Glutamatergic neuron (in vitro differentiated cells): ENCODE measurements around the gene TBC1D14. TPM values are rescaled to one million over a fixed set of nuclear protein-coding genes. Genes with fewer than 3 reads are reported as not detected.

ENCODE experiments used
- DNase-seq: peaks from one replicate; pipeline ENCODE4 v3.0.0; 2022
- H3K27ac Mint-ChIP-seq: one replicate; pipeline ENCODE4 v1.8.0; 2020; ENCODE audit warnings: mild to moderate bottlenecking, mixed read lengths, inconsistent platforms; ENCODE audit not compliant: unreplicated experiment
- H3K27me3 Mint-ChIP-seq: one replicate; pipeline ENCODE4 v1.8.0; 2020; ENCODE audit warnings: mild to moderate bottlenecking, moderate library complexity, mixed read lengths, inconsistent platforms; ENCODE audit not compliant: unreplicated experiment
- H3K36me3 Mint-ChIP-seq: one replicate; pipeline ENCODE4 v1.8.0; 2020; ENCODE audit warnings: mild to moderate bottlenecking, mixed read lengths, inconsistent platforms; ENCODE audit not compliant: unreplicated experiment
- H3K4me1 Mint-ChIP-seq: one replicate; pipeline ENCODE4 v1.8.0; 2020; ENCODE audit warnings: mild to moderate bottlenecking, low read depth, mixed read lengths, inconsistent platforms; ENCODE audit not compliant: unreplicated experiment
- H3K4me3 Mint-ChIP-seq: one replicate; pipeline ENCODE4 v1.8.0; 2020; ENCODE audit warnings: mild to moderate bottlenecking, mixed read lengths, inconsistent platforms; ENCODE audit not compliant: unreplicated experiment
- H3K9me3 Mint-ChIP-seq: one replicate; pipeline ENCODE4 v1.8.0; 2020; ENCODE audit warnings: mild to moderate bottlenecking, moderate library complexity, mixed read lengths, inconsistent platforms; ENCODE audit not compliant: unreplicated experiment
- total RNA-seq: library from RNA; stranded (reverse); fragmentation: NEBNext Ultra II Directional; extraction: Animal tissue kit (Norgen Biotek cat#: 25700); gene quantifications from one replicate; pipeline ENCODE4 v1.2.1, GENCODE V29; 2021; ENCODE audit not compliant: unreplicated experiment
- TF ChIP-seq, protein P1 (sequence below): fragments of 200-600 bp; sonication (generic); IDR thresholded peaks from one replicate; pipeline ENCODE4 v1.5.0; 2021; ENCODE audit not compliant: partially characterized antibody, unreplicated experiment

The TBC1D14 gene
- total RNA-seq, 1 donor from 2014 or later, result 82.2 TPM

GRCh38 chr4:6940744-6941137 lies 31.1 kb downstream of the TBC1D14 start:
- H3K4me3 Mint-ChIP-seq, result peak overlapping the region; percentile 44
- TF ChIP-seq, protein P1, sequence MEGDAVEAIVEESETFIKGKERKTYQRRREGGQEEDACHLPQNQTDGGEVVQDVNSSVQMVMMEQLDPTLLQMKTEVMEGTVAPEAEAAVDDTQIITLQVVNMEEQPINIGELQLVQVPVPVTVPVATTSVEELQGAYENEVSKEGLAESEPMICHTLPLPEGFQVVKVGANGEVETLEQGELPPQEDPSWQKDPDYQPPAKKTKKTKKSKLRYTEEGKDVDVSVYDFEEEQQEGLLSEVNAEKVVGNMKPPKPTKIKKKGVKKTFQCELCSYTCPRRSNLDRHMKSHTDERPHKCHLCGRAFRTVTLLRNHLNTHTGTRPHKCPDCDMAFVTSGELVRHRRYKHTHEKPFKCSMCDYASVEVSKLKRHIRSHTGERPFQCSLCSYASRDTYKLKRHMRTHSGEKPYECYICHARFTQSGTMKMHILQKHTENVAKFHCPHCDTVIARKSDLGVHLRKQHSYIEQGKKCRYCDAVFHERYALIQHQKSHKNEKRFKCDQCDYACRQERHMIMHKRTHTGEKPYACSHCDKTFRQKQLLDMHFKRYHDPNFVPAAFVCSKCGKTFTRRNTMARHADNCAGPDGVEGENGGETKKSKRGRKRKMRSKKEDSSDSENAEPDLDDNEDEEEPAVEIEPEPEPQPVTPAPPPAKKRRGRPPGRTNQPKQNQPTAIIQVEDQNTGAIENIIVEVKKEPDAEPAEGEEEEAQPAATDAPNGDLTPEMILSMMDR, result no peak
- no peak for DNase-seq
- H3K36me3 Mint-ChIP-seq, result no peaks in the 10 kb centered on the region
- peak overlapping the region; percentile 65 for H3K27ac Mint-ChIP-seq
- peaks cover 15% of the 10 kb centered on the region for H3K27me3 Mint-ChIP-seq
- peaks cover 67% of the 10 kb centered on the region for H3K4me1 Mint-ChIP-seq
- peaks cover 19% of the 10 kb centered on the region for H3K9me3 Mint-ChIP-seq

- H3K9me3 Mint-ChIP-seq, result peaks cover 19% of the 10 kb centered on the region
- TF ChIP-seq, protein P1, result no peak
- peak overlapping the region; percentile 62 for H3K27ac Mint-ChIP-seq
- no peak overlapping the region for H3K4me3 Mint-ChIP-seq
- H3K4me1 Mint-ChIP-seq, result peaks cover 71% of the 10 kb centered on the region
- no peak for DNase-seq
- peaks cover 14% of the 10 kb centered on the region for H3K27me3 Mint-ChIP-seq
- no peaks in the 10 kb centered on the region for H3K36me3 Mint-ChIP-seq
Measured at GRCh38 chr4:6941796-6942195, 32.2 kb downstream of the TBC1D14 start.

- peak overlapping the region; percentile 67 for H3K4me3 Mint-ChIP-seq
- H3K36me3 Mint-ChIP-seq, result no peaks in the 10 kb centered on the region
- TF ChIP-seq, protein P1, result no peak
- H3K27me3 Mint-ChIP-seq, result peaks cover 14% of the 10 kb centered on the region
- H3K4me1 Mint-ChIP-seq, result peaks cover 69% of the 10 kb centered on the region
- H3K9me3 Mint-ChIP-seq, result peaks cover 19% of the 10 kb centered on the region
- H3K27ac Mint-ChIP-seq, result peak overlapping the region; percentile 99
- no peak for DNase-seq
Measured at GRCh38 chr4:6942238-6942800, 32.7 kb downstream of the TBC1D14 start.

- Mint-ChIP-seq H3K9me3 (peaks cover 17% of the 10 kb centered on the region), H3K36me3 (no peaks in the 10 kb centered on the region), H3K4me3 (peak overlapping the region; percentile 84), H3K27me3 (peaks cover 14% of the 10 kb centered on the region), H3K4me1 (peaks cover 66% of the 10 kb centered on the region), H3K27ac (peak overlapping the region; percentile 99)
- TF ChIP-seq, protein P1, result no peak
- no peak for DNase-seq
Measured at GRCh38 chr4:6943012-6943884, 33.6 kb downstream of the TBC1D14 start.

DNA sequence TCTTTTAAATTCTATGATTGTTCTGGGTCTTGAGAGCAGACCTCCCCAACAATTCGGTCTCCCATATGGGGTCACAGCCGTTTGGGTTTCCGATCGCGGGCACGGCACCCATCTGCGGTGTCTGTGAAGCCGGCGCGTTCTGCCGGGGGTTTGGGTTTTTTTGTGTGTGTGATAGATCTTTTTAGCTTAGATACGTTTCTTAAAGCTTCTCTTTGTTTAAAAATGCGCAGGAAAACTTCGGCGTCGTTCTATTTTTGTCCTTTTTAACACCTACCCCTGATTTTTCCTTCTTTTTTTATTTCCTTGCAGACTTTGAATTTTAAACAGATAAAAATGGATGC lies 34.2 kb downstream of the TBC1D14 start:
- H3K27ac Mint-ChIP-seq, result peak overlapping the region; percentile 99
- H3K4me3 Mint-ChIP-seq, result peak overlapping the region; percentile 84
- H3K36me3 Mint-ChIP-seq, result no peaks in the 10 kb centered on the region
- peaks cover 14% of the 10 kb centered on the region for H3K27me3 Mint-ChIP-seq
- H3K4me1 Mint-ChIP-seq, result peaks cover 62% of the 10 kb centered on the region
- TF ChIP-seq, protein P1, result no peak
- peaks cover 17% of the 10 kb centered on the region for H3K9me3 Mint-ChIP-seq
- DNase-seq, result no peak
